HG02973 (cell line): Measurements from ENCODE around the gene ENPP6.
"Not testable (repeated sequence)": the region's sequence is repeated elsewhere in the genome, so short reads cannot be mapped to it uniquely, and the experiment has no call there.

Experiments
- ATAC-seq: cut with Tn5 transposase; IDR thresholded peaks from one replicate; pipeline ENCODE4 v1.9.1; 2021; ENCODE audit warnings: moderate library complexity; ENCODE audit not compliant: unreplicated experiment

Gene ENPP6

GRCh38 chr4:184150102-184150839 is 67.4 kb downstream of the ENPP6 start:
- ATAC-seq: no peak

GRCh38 chr4:184148738-184149637 is 68.7 kb downstream of the ENPP6 start:
- ATAC-seq: no peak

- ATAC-seq: no peak
Measured at GRCh38 chr4:184147858-184148737, 69.6 kb downstream of the ENPP6 start.

- no peak for ATAC-seq
Measured at GRCh38 chr4:184146951-184147350, 70.7 kb downstream of the ENPP6 start.

- ATAC-seq: no peak
Measured at GRCh38 chr4:184145596-184145995, 72.1 kb downstream of the ENPP6 start.

- ATAC-seq: no peak
Measured at GRCh38 chr4:184143770-184144564, 73.7 kb downstream of the ENPP6 start.

- no peak for ATAC-seq
Measured at GRCh38 chr4:184142121-184143000, 75.3 kb downstream of the ENPP6 start.

GRCh38 chr4:184140901-184141300 is 76.8 kb downstream of the ENPP6 start:
- ATAC-seq: not testable (repeated sequence)

- no peak for ATAC-seq
Measured at GRCh38 chr4:184136525-184136924, 81.1 kb downstream of the ENPP6 start.

GRCh38 chr4:184126800-184127199 is 90.9 kb downstream of the ENPP6 start:
- no peak for ATAC-seq

- no peak for ATAC-seq
Measured at GRCh38 chr4:184122631-184123408, 94.9 kb downstream of the ENPP6 start.

- no peak for ATAC-seq
Measured at GRCh38 chr4:184120549-184121127, 97.0 kb downstream of the ENPP6 start.

GRCh38 chr4:184117662-184118199 is 99.9 kb downstream of the ENPP6 start:
- ATAC-seq: no peak

GRCh38 chr4:184115399-184115798 is 102.3 kb downstream of the ENPP6 start:
- ATAC-seq: no peak

- ATAC-seq: no peak
Measured at GRCh38 chr4:184114431-184114830, 103.2 kb downstream of the ENPP6 start.

- no peak for ATAC-seq
Measured at GRCh38 chr4:184112006-184112550, 105.6 kb downstream of the ENPP6 start.

- no peak for ATAC-seq
Measured at GRCh38 chr4:184111233-184111832, 106.3 kb downstream of the ENPP6 start.
